Endothelial cell of umbilical vein (primary cell): ENCODE measurements around the gene CHST8. TPM values are rescaled to one million over a fixed set of nuclear protein-coding genes. Genes with fewer than 3 reads are reported as not detected.

Experiments
- BruUV-seq: library from RNA; stranded (reverse); fragments of 400-500 nt; replicated peaks from 2 replicates; lab custom pipeline; 2021; lab: Mats Ljungman, UMichigan
- CTCF ChIA-PET: fragments of 300-600, 350-600 bp; sonication (Branson Sonifier 250); formaldehyde crosslinking; loops from one replicate; lab custom pipeline; 2021; ENCODE audit warnings: antibody characterized with exemption, inconsistent platforms; lab: Charles Lee
- POLR2A ChIA-PET: fragments of 300-600, 350-600 bp; sonication (Branson Sonifier 250); formaldehyde crosslinking; loops from one replicate; lab custom pipeline; 2021; ENCODE audit warnings: antibody characterized with exemption, inconsistent platforms; lab: Charles Lee
- DNase-seq: peaks from one replicate; pipeline ENCODE4 v3.0.0-alpha.2; 2011; ENCODE audit warnings: low read depth, low spot score
- FAIRE-seq: peaks from 2 replicates; lab custom pipeline; 2011; peaks lifted over from hg19 to GRCh38; lab: Jason Lieb, UNC
- H2AFZ ChIP-seq: 2 replicates; pipeline ENCODE4 v1.6.0; 2012; ENCODE audit warnings: low read depth, low read length, control low read depth, inconsistent platforms
- H3K27ac ChIP-seq: 2 replicates; pipeline ENCODE4 v1.5.1; 2011; ENCODE audit warnings: low read depth, mild to moderate bottlenecking, control low read depth, low read length, moderate library complexity; ENCODE audit not compliant: insufficient read depth
- H3K27me3 ChIP-seq, 2 experiments: 2 replicates each; pipeline versions ENCODE4 v1.6.0 to v1.6.1; 2011; ENCODE audit warnings: low read length in 2 of 2, mixed read lengths in 1 of 2; ENCODE audit not compliant: control insufficient read depth in 2 of 2, insufficient read depth in 2 of 2
- H3K36me3 ChIP-seq, 2 experiments: 2 replicates in 1 of 2; 3 replicates in 1 of 2; pipeline ENCODE4 v1.5.1; 2011; ENCODE audit warnings: low read length in 2 of 2, mild to moderate bottlenecking in 1 of 2, moderate library complexity in 1 of 2; ENCODE audit not compliant: control insufficient read depth in 2 of 2, insufficient read depth in 2 of 2; ENCODE audit errors: extremely low read depth in 1 of 2
- H3K4me1 ChIP-seq: 3 replicates; pipeline ENCODE4 v1.5.1; 2011; ENCODE audit warnings: mild to moderate bottlenecking, low read length; ENCODE audit not compliant: control insufficient read depth, insufficient read depth; ENCODE audit errors: extremely low read depth
- H3K4me2 ChIP-seq: 2 replicates; pipeline ENCODE4 v1.6.1; 2011; ENCODE audit warnings: low read length, control low read depth, mixed read lengths; ENCODE audit not compliant: insufficient read depth
- H3K4me3 ChIP-seq, 3 experiments: fragments of 200-600 bp in 1 of 3; sonication (generic), shearing (Covaris generic) in 1 of 3; replicated peaks in 1 of 3; 2 replicates each; pipeline ENCODE4 v1.5.1; 2011 to 2016; ENCODE audit warnings: control low read depth in 3 of 3, low read length in 3 of 3, mild to moderate bottlenecking in 2 of 3, inconsistent platforms in 1 of 3, low read depth in 1 of 3, moderate library complexity in 1 of 3; ENCODE audit not compliant: insufficient read depth in 1 of 3
- H3K79me2 ChIP-seq: 2 replicates; pipeline ENCODE4 v1.6.0; 2012; ENCODE audit warnings: low read length, inconsistent platforms; ENCODE audit not compliant: control insufficient read depth, insufficient read depth
- H3K9ac ChIP-seq: replicated peaks from 2 replicates; pipeline ENCODE3; 2011; ENCODE audit warnings: low read length, control low read depth; ENCODE audit not compliant: insufficient read depth; ENCODE audit errors: extremely low read depth
- H3K9me1 ChIP-seq: replicated peaks from 3 replicates; pipeline ENCODE4 v1.6.0; 2011; ENCODE audit warnings: mild to moderate bottlenecking, low read length; ENCODE audit not compliant: control insufficient read depth, insufficient read depth; ENCODE audit errors: extremely low read depth
- H3K9me3 ChIP-seq: replicated peaks from 2 replicates; pipeline ENCODE4 v1.5.1; 2012; ENCODE audit warnings: low read length, inconsistent platforms; ENCODE audit not compliant: control insufficient read depth, insufficient read depth
- H4K20me1 ChIP-seq: replicated peaks from 2 replicates; pipeline ENCODE3; 2011; ENCODE audit warnings: mild to moderate bottlenecking, low read length; ENCODE audit not compliant: control insufficient read depth, insufficient read depth; ENCODE audit errors: extremely low read depth
- EZH2 ChIP-seq: IDR thresholded peaks from 2 replicates; pipeline ENCODE4 v1.6.1; 2012; ENCODE audit warnings: borderline replicate concordance, low read depth, mild to moderate bottlenecking, moderate library complexity, low read length, inconsistent platforms; ENCODE audit not compliant: severe bottlenecking
- FOS ChIP-seq: IDR thresholded peaks from 2 replicates; pipeline ENCODE4 v1.6.1; 2011; ENCODE audit warnings: mild to moderate bottlenecking, low read length, moderate library complexity, borderline replicate concordance; ENCODE audit not compliant: insufficient read depth
- GATA2 ChIP-seq: IDR thresholded peaks from 2 replicates; pipeline ENCODE4 v1.7.0; 2011; ENCODE audit warnings: low read depth, mild to moderate bottlenecking, moderate library complexity, mixed read lengths, low read length; ENCODE audit not compliant: insufficient read length, insufficient read depth
- JUN ChIP-seq: IDR thresholded peaks from 2 replicates; pipeline ENCODE4 v1.6.1; 2011; ENCODE audit warnings: borderline replicate concordance, low read depth; ENCODE audit not compliant: insufficient read length, insufficient read depth
- MYC ChIP-seq: IDR thresholded peaks from one replicate; pipeline ENCODE4 v1.6.1; 2011; ENCODE audit warnings: mild to moderate bottlenecking, low read depth, low read length
- POLR2A ChIP-seq: IDR thresholded peaks from 2 replicates; pipeline ENCODE4 v1.6.1; 2012; ENCODE audit warnings: low read depth, mild to moderate bottlenecking, control low read depth, low read length
- POLR2AphosphoS5 ChIP-seq: IDR thresholded peaks from 2 replicates; pipeline ENCODE4 v1.6.1; 2012; ENCODE audit warnings: low read depth, mild to moderate bottlenecking, control low read depth, low read length, moderate library complexity; ENCODE audit not compliant: insufficient read depth
- dilution Hi-C: fragments of 300-500 bp; cut with MboI; formaldehyde crosslinking; loops from one replicate; pipeline ENCODE4 v1.15.0; 2019; ENCODE audit warnings: low sequenced_read_pairs; ENCODE audit not compliant: extremely low pct_ligation_motif_present
- intact Hi-C: fragments of 100-400 bp; cut with micrococcal nuclease; formaldehyde crosslinking; loops from one replicate; pipeline ENCODE4 v1.10.0; 2022
- polyA plus RNA-seq, 4 experiments: library from polyadenylated mRNA; depleted of rRNA in 3 of 4; stranded (reverse) in 3 of 4; unstranded in 1 of 4; fragments of >200 nt; gene quantifications; 2 replicates each; pipeline versions ENCODE4 v1.2.1 to v1.2.3, GENCODE V29; 2011 to 2012; ENCODE audit warnings: missing spikeins in 1 of 4
- total RNA-seq: library from RNA; stranded (reverse); gene quantifications from 2 replicates; pipeline ENCODE4 v1.2.3, GENCODE V29; 2021
- TF ChIP-seq, protein P1 (sequence below), 2 donors: IDR thresholded peaks; 1 replicate in 1 of 2; 2 replicates in 1 of 2; pipeline ENCODE4 v1.5.1; 2011; ENCODE audit warnings: low read length in 2 of 2, mild to moderate bottlenecking in 2 of 2, moderate library complexity in 2 of 2, control low read depth in 1 of 2, inconsistent platforms in 1 of 2, low read depth in 1 of 2; ENCODE audit not compliant: insufficient read depth in 1 of 2; ENCODE audit errors: extremely low read depth in 1 of 2
- TF ChIP-seq, protein P2 (sequence below): IDR thresholded peaks from 2 replicates; pipeline ENCODE4 v1.6.1; 2011; ENCODE audit not compliant: insufficient read depth, insufficient read length

Gene CHST8
- total and polyA plus RNA-seq, 2 donors (not counting 3 experiments of a cell fraction or from before 2014, with no cell fraction given): not detected

DNA sequence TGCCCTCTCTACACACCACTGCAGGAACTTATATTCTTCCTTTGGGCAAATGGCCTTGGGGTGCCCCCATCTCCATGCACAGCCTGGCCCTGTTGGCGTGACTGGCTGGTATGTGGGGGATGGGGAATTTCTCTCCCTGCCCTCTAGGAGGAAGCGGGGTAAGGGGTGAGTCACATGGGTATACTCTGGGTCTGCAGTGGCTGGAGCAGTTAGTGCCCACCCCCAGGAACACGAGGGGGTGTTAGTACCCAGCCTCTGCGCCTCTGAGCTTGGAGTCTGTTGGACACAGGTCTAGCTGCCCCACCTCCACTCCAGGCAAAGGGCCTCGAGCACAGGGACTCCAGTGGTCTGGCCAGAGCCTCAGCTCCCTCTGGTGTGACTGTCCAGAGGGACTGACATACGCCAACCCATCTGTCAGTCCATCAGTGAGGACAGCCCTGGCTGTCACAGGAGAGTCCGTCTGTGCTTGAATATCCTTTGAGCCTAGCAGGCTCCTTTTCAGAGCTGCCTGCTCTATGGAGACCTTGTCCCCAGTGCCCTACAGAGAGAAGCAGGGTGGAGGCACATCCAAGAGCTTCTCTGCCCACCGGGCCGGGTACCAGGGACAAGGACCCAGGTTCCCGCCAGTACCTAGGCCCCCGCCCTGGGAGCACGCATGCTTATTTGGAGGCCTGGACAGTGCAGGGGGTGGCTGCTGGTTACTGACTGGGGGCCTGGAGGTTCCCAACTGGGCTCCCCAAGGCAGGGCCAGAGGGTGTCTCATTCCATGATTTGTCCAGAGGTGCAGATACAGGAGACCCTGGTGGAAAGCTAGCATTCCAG is 66.6 kb downstream of the CHST8 start:
- CTCF ChIA-PET: no interaction called here
- DNase-seq (no peak), FAIRE-seq (no peak)
- dilution Hi-C loops (no loop called here), intact Hi-C loops (loop anchor here (10.0 kb wide), 1 partner anchor 254 kb away; no protein-coding TSS in a partner anchor)
- Histone ChIP-seq H3K9me1 (no peaks in the 10 kb centered on the region), H3K27ac (no peak overlapping the region), H2AFZ (no peak overlapping the region), H4K20me1 (no peaks in the 10 kb centered on the region), H3K27me3 (no peaks in the 10 kb centered on the region), H3K36me3 (no peaks in the 10 kb centered on the region), H3K4me2 (no peak overlapping the region), H3K4me1 (no peaks in the 10 kb centered on the region), H3K4me3 (no peak overlapping the region), H3K9me3 (no peaks in the 10 kb centered on the region), H3K9ac (no peak overlapping the region), H3K79me2 (no peaks in the 10 kb centered on the region)
- TF ChIP-seq EZH2: no peak
- TF ChIP-seq, protein P1, sequence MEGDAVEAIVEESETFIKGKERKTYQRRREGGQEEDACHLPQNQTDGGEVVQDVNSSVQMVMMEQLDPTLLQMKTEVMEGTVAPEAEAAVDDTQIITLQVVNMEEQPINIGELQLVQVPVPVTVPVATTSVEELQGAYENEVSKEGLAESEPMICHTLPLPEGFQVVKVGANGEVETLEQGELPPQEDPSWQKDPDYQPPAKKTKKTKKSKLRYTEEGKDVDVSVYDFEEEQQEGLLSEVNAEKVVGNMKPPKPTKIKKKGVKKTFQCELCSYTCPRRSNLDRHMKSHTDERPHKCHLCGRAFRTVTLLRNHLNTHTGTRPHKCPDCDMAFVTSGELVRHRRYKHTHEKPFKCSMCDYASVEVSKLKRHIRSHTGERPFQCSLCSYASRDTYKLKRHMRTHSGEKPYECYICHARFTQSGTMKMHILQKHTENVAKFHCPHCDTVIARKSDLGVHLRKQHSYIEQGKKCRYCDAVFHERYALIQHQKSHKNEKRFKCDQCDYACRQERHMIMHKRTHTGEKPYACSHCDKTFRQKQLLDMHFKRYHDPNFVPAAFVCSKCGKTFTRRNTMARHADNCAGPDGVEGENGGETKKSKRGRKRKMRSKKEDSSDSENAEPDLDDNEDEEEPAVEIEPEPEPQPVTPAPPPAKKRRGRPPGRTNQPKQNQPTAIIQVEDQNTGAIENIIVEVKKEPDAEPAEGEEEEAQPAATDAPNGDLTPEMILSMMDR (IDR thresholded peaks at IDR 0.05; ENCODE audit: extremely low read depth in 1 of 2, insufficient read depth in 1 of 2, low read depth in 1 of 2, low read length in 2 of 2): no peak
- no peak for TF ChIP-seq MYC
- TF ChIP-seq, protein P2, sequence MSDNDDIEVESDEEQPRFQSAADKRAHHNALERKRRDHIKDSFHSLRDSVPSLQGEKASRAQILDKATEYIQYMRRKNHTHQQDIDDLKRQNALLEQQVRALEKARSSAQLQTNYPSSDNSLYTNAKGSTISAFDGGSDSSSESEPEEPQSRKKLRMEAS: no peak
- no peak for TF ChIP-seq POLR2AphosphoS5
- TF ChIP-seq JUN: no peak
- TF ChIP-seq GATA2: no peak
- TF ChIP-seq POLR2A: no peak
- no peak for TF ChIP-seq FOS
- no TSS peak for BruUV-seq
- POLR2A ChIA-PET: no interaction called here
